ENCODE data around the gene RHOH. TPM values are rescaled to one million over a fixed set of nuclear protein-coding genes. Genes with fewer than 3 reads are reported as not detected.

RHOH gene
- total RNA-seq, 2 experiments from 2014 or later, result 38.2 to 83.2 TPM

DNA sequence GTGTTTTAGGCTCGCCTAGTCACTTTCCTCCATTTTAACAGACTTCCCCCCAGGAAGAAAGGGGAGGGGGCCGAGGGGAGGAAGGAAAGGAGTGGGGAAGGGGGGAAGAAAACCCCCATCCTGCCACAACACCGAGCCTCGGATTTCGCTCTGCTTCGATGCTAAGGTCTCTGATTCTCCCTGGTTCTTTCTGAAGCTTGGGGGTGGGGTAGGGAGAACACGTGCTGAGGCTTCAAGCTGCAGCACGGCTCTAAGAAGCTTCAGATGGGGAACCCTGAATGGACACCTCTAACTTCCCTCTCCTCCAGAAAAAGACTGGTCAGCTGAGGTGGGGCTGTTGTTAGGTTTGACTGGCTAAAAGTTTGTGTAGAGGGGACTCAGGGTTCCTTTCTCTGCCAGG is 61.8 kb downstream of the RHOH start:
- H3K36me3 ChIP-seq (ENCODE audit: insufficient read depth, low read length), result no peaks in the 10 kb centered on the region
- intact Hi-C loops (cut with micrococcal nuclease; ENCODE audit: unreplicated experiment), result no loop called here
- TF ChIP-seq, protein P1, sequence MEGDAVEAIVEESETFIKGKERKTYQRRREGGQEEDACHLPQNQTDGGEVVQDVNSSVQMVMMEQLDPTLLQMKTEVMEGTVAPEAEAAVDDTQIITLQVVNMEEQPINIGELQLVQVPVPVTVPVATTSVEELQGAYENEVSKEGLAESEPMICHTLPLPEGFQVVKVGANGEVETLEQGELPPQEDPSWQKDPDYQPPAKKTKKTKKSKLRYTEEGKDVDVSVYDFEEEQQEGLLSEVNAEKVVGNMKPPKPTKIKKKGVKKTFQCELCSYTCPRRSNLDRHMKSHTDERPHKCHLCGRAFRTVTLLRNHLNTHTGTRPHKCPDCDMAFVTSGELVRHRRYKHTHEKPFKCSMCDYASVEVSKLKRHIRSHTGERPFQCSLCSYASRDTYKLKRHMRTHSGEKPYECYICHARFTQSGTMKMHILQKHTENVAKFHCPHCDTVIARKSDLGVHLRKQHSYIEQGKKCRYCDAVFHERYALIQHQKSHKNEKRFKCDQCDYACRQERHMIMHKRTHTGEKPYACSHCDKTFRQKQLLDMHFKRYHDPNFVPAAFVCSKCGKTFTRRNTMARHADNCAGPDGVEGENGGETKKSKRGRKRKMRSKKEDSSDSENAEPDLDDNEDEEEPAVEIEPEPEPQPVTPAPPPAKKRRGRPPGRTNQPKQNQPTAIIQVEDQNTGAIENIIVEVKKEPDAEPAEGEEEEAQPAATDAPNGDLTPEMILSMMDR (conservative IDR thresholded peaks at IDR 0.05; ENCODE audit: low read length), result no peak
- no peak for TF ChIP-seq EZH2phosphoT487 (IDR thresholded peaks at IDR 0.05; ENCODE audit: borderline replicate concordance, low read depth, low read length)
- no peaks in the 10 kb centered on the region for H3K9me3 ChIP-seq (ENCODE audit: low read length)
- H3K27ac ChIP-seq (ENCODE audit: low read depth, low read length, poor library complexity, severe bottlenecking), result no peak overlapping the region
- no peak overlapping the region for H3K4me3 ChIP-seq (ENCODE audit: low read depth, low read length, poor library complexity, severe bottlenecking)
- no peak overlapping the region for H2AFZ ChIP-seq (ENCODE audit: low read length)
- ChIA-PET CTCF (ENCODE audit: unreplicated experiment) (no interaction called here), POLR2A (no interaction called here)
- H3K79me2 ChIP-seq (ENCODE audit: insufficient read depth, low read depth, low read length), result no peaks in the 10 kb centered on the region
- no peaks in the 10 kb centered on the region for H4K20me1 ChIP-seq (ENCODE audit: insufficient read depth, low read length)
- BruUV-seq (replicated peaks), result no TSS peak
- H3K9me2 ChIP-seq (ENCODE audit: insufficient read depth, low read length), result no peaks in the 10 kb centered on the region
- no peak overlapping the region for H3K4me2 ChIP-seq (ENCODE audit: low read length)
- no peaks in the 10 kb centered on the region for H3K4me1 ChIP-seq (ENCODE audit: insufficient read depth, low read length, poor library complexity, severe bottlenecking)
- DNase-seq (ENCODE audit: low spot score), result no peak

- H3K4me1 ChIP-seq (ENCODE audit: insufficient read depth, low read length, poor library complexity, severe bottlenecking), result peaks cover 4% of the 10 kb centered on the region
- no peaks in the 10 kb centered on the region for H3K9me3 ChIP-seq (ENCODE audit: low read length)
- no peaks in the 10 kb centered on the region for H3K36me3 ChIP-seq (ENCODE audit: insufficient read depth, low read length)
- intact Hi-C loops (cut with micrococcal nuclease; ENCODE audit: unreplicated experiment), result no loop called here
- no peak overlapping the region for H3K27ac ChIP-seq (ENCODE audit: low read depth, low read length, poor library complexity, severe bottlenecking)
- DNase-seq (ENCODE audit: low spot score), result no peak
- ChIA-PET CTCF (ENCODE audit: unreplicated experiment) (no interaction called here), POLR2A (no interaction called here)
- no TSS peak for BruUV-seq (replicated peaks)
- TF ChIP-seq, protein P1 (conservative IDR thresholded peaks at IDR 0.05; ENCODE audit: low read length), result no peak
- TF ChIP-seq EZH2phosphoT487 (IDR thresholded peaks at IDR 0.05; ENCODE audit: borderline replicate concordance, low read depth, low read length), result no peak
- H3K79me2 ChIP-seq (ENCODE audit: insufficient read depth, low read depth, low read length), result no peaks in the 10 kb centered on the region
- no peaks in the 10 kb centered on the region for H4K20me1 ChIP-seq (ENCODE audit: insufficient read depth, low read length)
- H3K4me2 ChIP-seq (ENCODE audit: low read length), result no peak overlapping the region
- H2AFZ ChIP-seq (ENCODE audit: low read length), result no peak overlapping the region
- no peak overlapping the region for H3K4me3 ChIP-seq (ENCODE audit: low read depth, low read length, poor library complexity, severe bottlenecking)
- no peaks in the 10 kb centered on the region for H3K9me2 ChIP-seq (ENCODE audit: insufficient read depth, low read length)
These were observed 64.6 kb downstream of the RHOH start for GRCh38 chr4:40261231-40262076.

DNA sequence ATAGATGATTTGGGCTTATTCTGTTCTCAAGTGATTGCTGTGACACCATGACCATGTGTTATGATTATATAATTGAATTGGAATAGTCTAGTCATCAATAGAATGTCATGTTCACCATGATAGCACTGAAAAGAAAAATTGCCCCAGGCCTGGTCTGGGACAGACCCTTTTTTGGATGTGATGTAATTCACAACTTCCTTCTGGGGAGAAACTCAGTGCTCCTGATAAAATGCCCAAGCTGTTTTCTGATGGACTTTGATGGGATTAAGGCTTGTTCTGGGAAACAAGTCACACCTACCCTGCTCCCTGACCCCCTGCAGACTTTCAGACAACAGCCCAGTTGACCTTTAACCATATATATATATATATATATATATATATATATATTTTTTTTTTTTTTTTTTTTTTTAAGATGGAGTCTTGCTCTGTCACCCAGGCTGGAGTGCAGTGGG is 65.3 kb downstream of the RHOH start:
- no peak overlapping the region for H3K27ac ChIP-seq (ENCODE audit: low read depth, low read length, poor library complexity, severe bottlenecking)
- H3K4me3 ChIP-seq (ENCODE audit: low read depth, low read length, poor library complexity, severe bottlenecking), result no peak overlapping the region
- no peaks in the 10 kb centered on the region for H3K79me2 ChIP-seq (ENCODE audit: insufficient read depth, low read depth, low read length)
- ChIA-PET POLR2A (no interaction called here), CTCF (ENCODE audit: unreplicated experiment) (no interaction called here)
- no peaks in the 10 kb centered on the region for H3K9me2 ChIP-seq (ENCODE audit: insufficient read depth, low read length)
- no peak overlapping the region for H2AFZ ChIP-seq (ENCODE audit: low read length)
- H3K4me1 ChIP-seq (ENCODE audit: insufficient read depth, low read length, poor library complexity, severe bottlenecking), result peaks cover 4% of the 10 kb centered on the region
- intact Hi-C loops (cut with micrococcal nuclease; ENCODE audit: unreplicated experiment), result no loop called here
- no TSS peak for BruUV-seq (replicated peaks)
- H3K9me3 ChIP-seq (ENCODE audit: low read length), result no peaks in the 10 kb centered on the region
- no peak overlapping the region for H3K4me2 ChIP-seq (ENCODE audit: low read length)
- no peak for TF ChIP-seq EZH2phosphoT487 (IDR thresholded peaks at IDR 0.05; ENCODE audit: borderline replicate concordance, low read depth, low read length)
- TF ChIP-seq, protein P1 (conservative IDR thresholded peaks at IDR 0.05; ENCODE audit: low read length), result no peak
- no peaks in the 10 kb centered on the region for H3K36me3 ChIP-seq (ENCODE audit: insufficient read depth, low read length)
- no peak for DNase-seq (ENCODE audit: low spot score)
- no peaks in the 10 kb centered on the region for H4K20me1 ChIP-seq (ENCODE audit: insufficient read depth, low read length)

Data from OCI-LY7 (cell line).